GM12878 (cell line): ENCODE measurements around the gene KIF23. TPM values are rescaled to one million over a fixed set of nuclear protein-coding genes. Genes with fewer than 3 reads are reported as not detected.
A peak's percentile ranks its signal among the peaks of the same experiment; 100 is the strongest.

Source experiments
- ATAC-seq: fragments of 200-7000 bp; cut with Tn5 transposase; 3 replicates; pipeline ENCODE4 v1.9.1; 2020; ENCODE audit warnings: mild to moderate bottlenecking, moderate library complexity
- BruUV-seq: library from RNA; stranded (reverse); fragments of 400-500 nt; replicated peaks from 2 replicates; lab custom pipeline; 2021; lab: Mats Ljungman, UMichigan
- CTCF ChIA-PET: fragments of 300-600 bp; sonication (Branson Sonifier 250); formaldehyde crosslinking; extraction: SDS; loops from one replicate; lab custom pipeline; 2021; ENCODE audit warnings: inconsistent platforms; lab: Yijun Ruan, JAX
- POLR2A ChIA-PET: fragments of 350-600 bp; formaldehyde crosslinking; extraction: SDS; loops from one replicate; lab custom pipeline; 2021; ENCODE audit warnings: inconsistent platforms; lab: Charles Lee
- RAD21 ChIA-PET: fragments of 300-600 bp; sonication (Branson Sonifier 250); formaldehyde crosslinking; loops from one replicate; lab custom pipeline; 2023; ENCODE audit warnings: antibody characterized with exemption; ENCODE audit not compliant: unreplicated experiment; lab: Charles Lee
- SMC1A ChIA-PET: fragments of 300-600 bp; sonication (Branson Sonifier 250); formaldehyde crosslinking; loops from one replicate; lab custom pipeline; 2023; ENCODE audit not compliant: unreplicated experiment, uncharacterized antibody; lab: Charles Lee
- DNase-seq: peaks from one replicate; pipeline ENCODE4 v3.0.0-alpha.2; 2011; ENCODE audit warnings: low read depth, low spot score
- FAIRE-seq: peaks from 3 replicates; lab custom pipeline; 2011; peaks lifted over from hg19 to GRCh38; lab: Jason Lieb, UNC
- H2AFZ ChIP-seq: 2 replicates; pipeline ENCODE4 v1.6.0; 2011; ENCODE audit warnings: low read depth, low read length, control low read depth; ENCODE audit not compliant: control insufficient read depth
- H3K27ac ChIP-seq: 2 replicates; pipeline ENCODE4 v1.5.1; 2011; ENCODE audit warnings: control low read depth; ENCODE audit not compliant: control insufficient read depth, insufficient read depth
- H3K27me3 ChIP-seq, 2 experiments: replicated peaks in 1 of 2; 2 replicates each; pipeline versions ENCODE4 v1.6.0 to v1.6.1; 2011; ENCODE audit warnings: low read length in 1 of 2; ENCODE audit not compliant: control insufficient read depth in 2 of 2, insufficient read depth in 2 of 2
- H3K36me3 ChIP-seq, 2 experiments: 2 replicates each; pipeline ENCODE4 v1.5.1; 2011; ENCODE audit warnings: low read length in 1 of 2; ENCODE audit not compliant: control insufficient read depth in 2 of 2, insufficient read depth in 2 of 2
- H3K4me1 ChIP-seq: 2 replicates; pipeline ENCODE4 v1.6.1; 2011; ENCODE audit warnings: mild to moderate bottlenecking, low read length, moderate library complexity, mixed read lengths; ENCODE audit not compliant: control insufficient read depth, insufficient read depth
- H3K4me2 ChIP-seq: 2 replicates; pipeline ENCODE4 v1.6.0; 2011; ENCODE audit warnings: control low read depth; ENCODE audit not compliant: control insufficient read depth, insufficient read depth
- H3K4me3 ChIP-seq: fragments of 200-600 bp; sonication (generic); 2 replicates; pipeline ENCODE4 v1.5.1; 2016
- H3K79me2 ChIP-seq: 2 replicates; pipeline ENCODE4 v1.6.0; 2011; ENCODE audit warnings: low read length; ENCODE audit not compliant: control insufficient read depth, insufficient read depth
- H3K9ac ChIP-seq: 2 replicates; pipeline ENCODE4 v1.8.0; 2011; ENCODE audit warnings: low read length, control low read depth, mixed read lengths; ENCODE audit not compliant: control insufficient read depth, insufficient read depth
- H3K9me3 ChIP-seq: replicated peaks from 3 replicates; pipeline ENCODE4 v1.5.1; 2011; ENCODE audit warnings: mild to moderate bottlenecking, low read length; ENCODE audit not compliant: control insufficient read depth, insufficient read depth
- H4K20me1 ChIP-seq: 2 replicates; pipeline ENCODE4 v1.6.0; 2011; ENCODE audit not compliant: control insufficient read depth, insufficient read depth
- JUNB ChIP-seq: IDR thresholded peaks from 2 replicates; pipeline ENCODE4 v1.6.1; 2016; ENCODE audit warnings: antibody characterized with exemption, mild to moderate bottlenecking
- STAT1 ChIP-seq: fragments of 450-650 bp; conservative IDR thresholded peaks from 2 replicates; pipeline ENCODE4 v1.6.1; 2014; ENCODE audit warnings: antibody characterized with exemption, mild to moderate bottlenecking
- WGBS: methylation state at CpG from one replicate; pipeline ENCODE4 v1.1.6; 2016; ENCODE audit warnings: low lambda C conversion rate; ENCODE audit not compliant: insufficient replicate concordance, insufficient coverage; ENCODE audit errors: missing lambda C conversion rate; 5-methylcytosine and 5-hydroxymethylcytosine counted together
- in situ Hi-C: fragments of 300-500 bp; cut with MboI; formaldehyde crosslinking; loops from 9 replicates; pipeline ENCODE4 v1.14.3; 2018; ENCODE audit warnings: mixed read lengths
- intact Hi-C: fragments of 100-400 bp; cut with micrococcal nuclease; formaldehyde crosslinking; loops from one replicate; pipeline ENCODE4 v1.14.2; 2022; ENCODE audit not compliant: unreplicated experiment
- polyA plus RNA-seq, 11 experiments: library from polyadenylated mRNA; depleted of rRNA in 4 of 11; unstranded in 6 of 11; stranded (reverse) in 5 of 11; fragments of >200 nt; fragmentation: Nextera tagmentation in 4 of 11; fragmentation: Illumina TruSeq in 1 of 11; extraction: Ambion mirVana in 4 of 11; extraction: Trizol in 1 of 11; gene quantifications; 1 replicate in 1 of 11; 2 replicates in 10 of 11; pipeline versions ENCODE4 v1.2.1 to v1.2.3, GENCODE V29; 2011 to 2016; ENCODE audit warnings: inconsistent platforms in 2 of 11, missing spikeins in 2 of 11, low read depth in 1 of 11
- total RNA-seq, 4 experiments: library from RNA; depleted of rRNA in 3 of 4; stranded (reverse); fragments of >200 nt in 3 of 4; fragmentation: Illumina TruSeq in 1 of 4; extraction: Trizol in 1 of 4; gene quantifications; 2 replicates each; pipeline versions ENCODE4 v1.2.1 to v1.2.3, GENCODE V29; 2013 to 2021
- TF ChIP-seq, protein P1 (sequence below): fragments of 450-650 bp; IDR thresholded peaks from 2 replicates; pipeline ENCODE4 v1.6.1; 2017; ENCODE audit warnings: borderline replicate concordance
- TF ChIP-seq, protein P2 (sequence below): fragments of 450-650 bp; formaldehyde crosslinking; IDR thresholded peaks from 2 replicates; pipeline ENCODE4 v1.4.0; 2020; ENCODE audit warnings: mild to moderate bottlenecking, moderate library complexity
- TF ChIP-seq, protein P3 (sequence below): IDR thresholded peaks from 2 replicates; pipeline ENCODE4 v1.6.1; 2012; ENCODE audit warnings: mild to moderate bottlenecking, low read depth, low read length

KIF23 gene
- total and polyA plus RNA-seq, 10 of the 15 experiments (the other 5 are each of a cell fraction or from before 2014, with no cell fraction given): 28.0 to 62.5 (median 46.6) TPM

DNA sequence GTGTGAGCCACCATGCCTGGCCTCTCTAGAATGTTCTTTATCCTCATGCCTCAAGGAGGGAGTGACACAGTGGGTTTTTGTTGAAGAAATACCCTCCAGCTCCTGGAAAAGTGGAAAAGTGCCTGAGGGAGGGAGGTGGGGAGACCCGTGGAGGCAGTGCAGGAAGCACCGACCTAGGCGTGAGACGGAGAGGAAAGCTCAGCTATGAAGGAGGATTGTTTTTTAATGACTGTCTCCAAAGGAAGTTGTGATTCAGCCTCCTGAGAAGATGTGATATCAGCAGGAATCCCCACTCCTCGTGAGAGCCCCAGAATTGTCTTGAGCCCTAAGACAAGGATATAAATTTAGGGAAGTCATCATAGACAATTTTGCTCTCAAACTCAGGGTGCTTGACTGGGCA, 60.1 kb downstream of the KIF23 start:
- DNase-seq: no peak
- H3K36me3 ChIP-seq: no peaks in the 10 kb centered on the region
- FAIRE-seq: no peak
- no peaks in the 10 kb centered on the region for H4K20me1 ChIP-seq
- H3K79me2 ChIP-seq: no peaks in the 10 kb centered on the region
- no peak overlapping the region for H3K4me2 ChIP-seq
- no peak overlapping the region for H3K4me3 ChIP-seq
- RAD21 ChIA-PET: no interaction called here
- peaks cover 1% of the 10 kb centered on the region; the same call in 1 of the 2 replicates for H3K4me1 ChIP-seq
- H2AFZ ChIP-seq: no peak overlapping the region
- SMC1A ChIA-PET: interaction anchor here (1.3 kb wide), 1 partner anchor 11 kb away, joined by 3 read pairs; no protein-coding TSS in a partner anchor
- in situ Hi-C loops: loop anchor here (10.0 kb wide), 1 partner anchor 1251 kb away; no protein-coding TSS in a partner anchor
- H3K9me3 ChIP-seq: no peaks in the 10 kb centered on the region; the same call in 2 of the 3 replicates
- TF ChIP-seq, protein P1, sequence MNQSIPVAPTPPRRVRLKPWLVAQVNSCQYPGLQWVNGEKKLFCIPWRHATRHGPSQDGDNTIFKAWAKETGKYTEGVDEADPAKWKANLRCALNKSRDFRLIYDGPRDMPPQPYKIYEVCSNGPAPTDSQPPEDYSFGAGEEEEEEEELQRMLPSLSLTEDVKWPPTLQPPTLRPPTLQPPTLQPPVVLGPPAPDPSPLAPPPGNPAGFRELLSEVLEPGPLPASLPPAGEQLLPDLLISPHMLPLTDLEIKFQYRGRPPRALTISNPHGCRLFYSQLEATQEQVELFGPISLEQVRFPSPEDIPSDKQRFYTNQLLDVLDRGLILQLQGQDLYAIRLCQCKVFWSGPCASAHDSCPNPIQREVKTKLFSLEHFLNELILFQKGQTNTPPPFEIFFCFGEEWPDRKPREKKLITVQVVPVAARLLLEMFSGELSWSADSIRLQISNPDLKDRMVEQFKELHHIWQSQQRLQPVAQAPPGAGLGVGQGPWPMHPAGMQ: no peak
- H3K27ac ChIP-seq: no peak overlapping the region
- no peak for ATAC-seq
- CTCF ChIA-PET: interaction anchor here (1.2 to 3.0 kb wide), 2 partner anchors 11 to 31 kb away, joined by 3 to 17 read pairs; no protein-coding TSS in a partner anchor
- intact Hi-C loops: loop anchor here (10.0 kb wide), 1 partner anchor 1251 kb away; no protein-coding TSS in a partner anchor
- H3K27me3 ChIP-seq: no peaks in the 10 kb centered on the region
- POLR2A ChIA-PET: no interaction called here
- no peak overlapping the region for H3K9ac ChIP-seq
- 38% methylated on average over 5 of the region's 5 CpGs for WGBS
- no TSS peak for BruUV-seq

DNA sequence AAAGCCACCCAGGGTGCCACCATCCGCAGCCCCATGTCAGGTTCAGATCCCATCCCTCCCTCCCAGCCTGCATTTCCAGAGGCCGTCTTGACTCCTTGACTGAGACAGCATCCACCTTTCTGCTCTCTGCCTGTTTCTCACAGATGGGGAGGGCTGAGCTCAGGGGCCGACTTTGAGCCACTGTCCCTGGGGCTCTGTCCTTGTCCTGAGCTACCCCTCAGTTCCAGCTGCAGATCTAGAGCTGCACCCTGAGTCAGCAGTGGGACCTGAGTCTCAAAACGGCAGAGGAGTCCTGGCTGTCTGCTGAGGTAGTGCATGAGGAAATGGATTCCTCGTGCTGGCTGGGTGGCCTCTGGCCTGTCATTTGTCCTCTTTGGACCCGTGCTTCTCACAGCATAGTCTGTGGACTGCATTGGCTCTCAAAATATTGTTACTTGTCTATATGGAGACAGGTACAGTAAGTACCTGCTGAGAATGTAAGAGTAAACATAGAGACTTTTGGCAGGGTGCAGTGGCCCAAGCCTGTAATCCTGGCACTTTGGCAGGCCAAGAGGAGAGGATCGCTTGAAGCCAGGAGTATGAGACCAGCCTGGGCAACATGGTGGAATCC, 60.8 kb downstream of the KIF23 start:
- CTCF ChIA-PET: interaction anchor here (0.6 to 3.0 kb wide), 8 partner anchors 12 to 1059 kb away, joined by 3 to 17 read pairs (median 4); no protein-coding TSS in a partner anchor
- ATAC-seq: peak; percentile 72
- no peak for TF ChIP-seq JUNB
- no peak for TF ChIP-seq STAT1
- TF ChIP-seq, protein P2, sequence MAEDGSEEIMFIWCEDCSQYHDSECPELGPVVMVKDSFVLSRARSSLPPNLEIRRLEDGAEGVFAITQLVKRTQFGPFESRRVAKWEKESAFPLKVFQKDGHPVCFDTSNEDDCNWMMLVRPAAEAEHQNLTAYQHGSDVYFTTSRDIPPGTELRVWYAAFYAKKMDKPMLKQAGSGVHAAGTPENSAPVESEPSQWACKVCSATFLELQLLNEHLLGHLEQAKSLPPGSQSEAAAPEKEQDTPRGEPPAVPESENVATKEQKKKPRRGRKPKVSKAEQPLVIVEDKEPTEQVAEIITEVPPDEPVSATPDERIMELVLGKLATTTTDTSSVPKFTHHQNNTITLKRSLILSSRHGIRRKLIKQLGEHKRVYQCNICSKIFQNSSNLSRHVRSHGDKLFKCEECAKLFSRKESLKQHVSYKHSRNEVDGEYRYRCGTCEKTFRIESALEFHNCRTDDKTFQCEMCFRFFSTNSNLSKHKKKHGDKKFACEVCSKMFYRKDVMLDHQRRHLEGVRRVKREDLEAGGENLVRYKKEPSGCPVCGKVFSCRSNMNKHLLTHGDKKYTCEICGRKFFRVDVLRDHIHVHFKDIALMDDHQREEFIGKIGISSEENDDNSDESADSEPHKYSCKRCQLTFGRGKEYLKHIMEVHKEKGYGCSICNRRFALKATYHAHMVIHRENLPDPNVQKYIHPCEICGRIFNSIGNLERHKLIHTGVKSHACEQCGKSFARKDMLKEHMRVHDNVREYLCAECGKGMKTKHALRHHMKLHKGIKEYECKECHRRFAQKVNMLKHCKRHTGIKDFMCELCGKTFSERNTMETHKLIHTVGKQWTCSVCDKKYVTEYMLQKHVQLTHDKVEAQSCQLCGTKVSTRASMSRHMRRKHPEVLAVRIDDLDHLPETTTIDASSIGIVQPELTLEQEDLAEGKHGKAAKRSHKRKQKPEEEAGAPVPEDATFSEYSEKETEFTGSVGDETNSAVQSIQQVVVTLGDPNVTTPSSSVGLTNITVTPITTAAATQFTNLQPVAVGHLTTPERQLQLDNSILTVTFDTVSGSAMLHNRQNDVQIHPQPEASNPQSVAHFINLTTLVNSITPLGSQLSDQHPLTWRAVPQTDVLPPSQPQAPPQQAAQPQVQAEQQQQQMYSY (CRISPR knock-in tag): no peak
- TF ChIP-seq, protein P3, sequence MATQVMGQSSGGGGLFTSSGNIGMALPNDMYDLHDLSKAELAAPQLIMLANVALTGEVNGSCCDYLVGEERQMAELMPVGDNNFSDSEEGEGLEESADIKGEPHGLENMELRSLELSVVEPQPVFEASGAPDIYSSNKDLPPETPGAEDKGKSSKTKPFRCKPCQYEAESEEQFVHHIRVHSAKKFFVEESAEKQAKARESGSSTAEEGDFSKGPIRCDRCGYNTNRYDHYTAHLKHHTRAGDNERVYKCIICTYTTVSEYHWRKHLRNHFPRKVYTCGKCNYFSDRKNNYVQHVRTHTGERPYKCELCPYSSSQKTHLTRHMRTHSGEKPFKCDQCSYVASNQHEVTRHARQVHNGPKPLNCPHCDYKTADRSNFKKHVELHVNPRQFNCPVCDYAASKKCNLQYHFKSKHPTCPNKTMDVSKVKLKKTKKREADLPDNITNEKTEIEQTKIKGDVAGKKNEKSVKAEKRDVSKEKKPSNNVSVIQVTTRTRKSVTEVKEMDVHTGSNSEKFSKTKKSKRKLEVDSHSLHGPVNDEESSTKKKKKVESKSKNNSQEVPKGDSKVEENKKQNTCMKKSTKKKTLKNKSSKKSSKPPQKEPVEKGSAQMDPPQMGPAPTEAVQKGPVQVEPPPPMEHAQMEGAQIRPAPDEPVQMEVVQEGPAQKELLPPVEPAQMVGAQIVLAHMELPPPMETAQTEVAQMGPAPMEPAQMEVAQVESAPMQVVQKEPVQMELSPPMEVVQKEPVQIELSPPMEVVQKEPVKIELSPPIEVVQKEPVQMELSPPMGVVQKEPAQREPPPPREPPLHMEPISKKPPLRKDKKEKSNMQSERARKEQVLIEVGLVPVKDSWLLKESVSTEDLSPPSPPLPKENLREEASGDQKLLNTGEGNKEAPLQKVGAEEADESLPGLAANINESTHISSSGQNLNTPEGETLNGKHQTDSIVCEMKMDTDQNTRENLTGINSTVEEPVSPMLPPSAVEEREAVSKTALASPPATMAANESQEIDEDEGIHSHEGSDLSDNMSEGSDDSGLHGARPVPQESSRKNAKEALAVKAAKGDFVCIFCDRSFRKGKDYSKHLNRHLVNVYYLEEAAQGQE: no peak

More for the DNA sequence above, 60.8 kb downstream of the KIF23 start:
- in situ Hi-C loops: loop anchor here (10.0 kb wide), 1 partner anchor 1250 kb away; no protein-coding TSS in a partner anchor
- WGBS: 28% methylated on average over 7 of the region's 7 CpGs
- intact Hi-C loops: loop anchor here (5.0 to 10.0 kb wide), 6 partner anchors 247 to 1337 kb away; partner anchors contain the start of gene TLE3
- Histone ChIP-seq H3K4me3 (no peak overlapping the region), H3K27me3 (no peaks in the 10 kb centered on the region), H3K9me3 (peaks cover 1% of the 10 kb centered on the region; the same call in 2 of the 3 replicates), H4K20me1 (no peaks in the 10 kb centered on the region), H3K4me2 (no peak overlapping the region), H3K36me3 (no peaks in the 10 kb centered on the region), H3K79me2 (no peaks in the 10 kb centered on the region), H3K9ac (no peak overlapping the region), H3K27ac (no peak overlapping the region), H2AFZ (no peak overlapping the region), H3K4me1 (no peaks in the 10 kb centered on the region)
- BruUV-seq: no TSS peak
- ChIA-PET SMC1A (interaction anchor here (1.3 to 1.5 kb wide), 2 partner anchors 12 to 992 kb away, joined by 3 to 5 read pairs; no protein-coding TSS in a partner anchor), RAD21 (interaction anchor here (0.5 to 2.2 kb wide), 3 partner anchors 12 to 1248 kb away, joined by 3 to 11 read pairs (median 3); no protein-coding TSS in a partner anchor), POLR2A (no interaction called here)
- FAIRE-seq (no peak), DNase-seq (no peak)
